Activated effector memory CD4-positive, alpha-beta T cell treated with Interleukin-2 at 50 U/mL for 16 hours (primary cell): ENCODE data around the gene DST.

ENCODE experiments used
- DNase-seq: peaks from one replicate; pipeline ENCODE4 v3.0.0-alpha.2; 2020

Gene DST

GRCh38 chr6:56478202-56478601 lies 164.5 kb downstream of the DST start:
- DNase-seq, result no peak

GRCh38 chr6:56477241-56477640 lies 165.4 kb downstream of the DST start:
- no peak for DNase-seq

- DNase-seq, result no peak
These were observed 166.8 kb downstream of the DST start for GRCh38 chr6:56475736-56476457.

GRCh38 chr6:56474532-56474931 lies 168.2 kb downstream of the DST start:
- DNase-seq, result no peak

GRCh38 chr6:56463443-56463842 lies 179.2 kb downstream of the DST start:
- no peak for DNase-seq

GRCh38 chr6:56459030-56459805 lies 183.5 kb downstream of the DST start:
- no peak for DNase-seq

- no peak for DNase-seq
These were observed 184.3 kb downstream of the DST start for GRCh38 chr6:56458324-56458884.

- no peak for DNase-seq
These were observed 185.9 kb downstream of the DST start for GRCh38 chr6:56456785-56457184.

GRCh38 chr6:56450882-56451739 lies 191.6 kb downstream of the DST start:
- no peak for DNase-seq

- DNase-seq, result no peak
These were observed 192.3 kb downstream of the DST start for GRCh38 chr6:56450376-56450775.

GRCh38 chr6:56448046-56448445 lies 194.6 kb downstream of the DST start:
- DNase-seq, result no peak

GRCh38 chr6:56445818-56446217 lies 196.9 kb downstream of the DST start:
- DNase-seq, result no peak

- no peak for DNase-seq
These were observed 197.8 kb downstream of the DST start for GRCh38 chr6:56444855-56445254.

GRCh38 chr6:56440551-56440981 lies 202.1 kb downstream of the DST start:
- DNase-seq, result no peak

GRCh38 chr6:56437171-56437900 lies 205.4 kb downstream of the DST start:
- no peak for DNase-seq

- DNase-seq, result no peak
These were observed 206.9 kb downstream of the DST start for GRCh38 chr6:56435754-56436153.

GRCh38 chr6:56435326-56435725 lies 207.4 kb downstream of the DST start:
- no peak for DNase-seq

GRCh38 chr6:56434606-56435005 lies 208.1 kb downstream of the DST start:
- DNase-seq, result no peak

- DNase-seq, result no peak
These were observed 209.6 kb downstream of the DST start for GRCh38 chr6:56433119-56433518.

GRCh38 chr6:56432194-56432593 lies 210.5 kb downstream of the DST start:
- DNase-seq, result no peak

- DNase-seq, result no peak
These were observed 211.8 kb downstream of the DST start for GRCh38 chr6:56430629-56431600.
